K562 (cell line): ENCODE data around the gene CD320. TPM values are rescaled to one million over a fixed set of nuclear protein-coding genes. Genes with fewer than 3 reads are reported as not detected.

Source experiments
- CEBPG ChIP-seq, 3 experiments: fragments of 200-800 bp in 1 of 3; sonication (Bioruptor generic) in 1 of 3; sonication (generic) in 1 of 3; formaldehyde crosslinking in 1 of 3; IDR thresholded peaks in 2 of 3; conservative IDR thresholded peaks in 1 of 3; 2 replicates each; pipeline versions ENCODE4 v1.6.1 to v1.8.0; 2016 to 2022; ENCODE audit warnings: missing compliant biosample characterization in 2 of 3, missing genetic modification characterization in 2 of 3, mild to moderate bottlenecking in 1 of 3, missing genetic modification reagents in 1 of 3
- CREM ChIP-seq: IDR thresholded peaks from 2 replicates; pipeline ENCODE4 v1.6.1; 2014; ENCODE audit warnings: antibody characterized with exemption, low read depth
- FOSL1 ChIP-seq: fragments of 200-800 bp; sonication (Bioruptor generic); conservative IDR thresholded peaks from 2 replicates; pipeline ENCODE4 v1.6.1; 2016; ENCODE audit warnings: missing genetic modification characterization, missing compliant biosample characterization
- FOXK2 ChIP-seq, 2 experiments: fragments of 450-650 bp; IDR thresholded peaks in 1 of 2; conservative IDR thresholded peaks in 1 of 2; 2 replicates each; pipeline ENCODE4 v1.6.1; 2016; ENCODE audit warnings: low read depth in 2 of 2, mild to moderate bottlenecking in 1 of 2
- JUNB ChIP-seq: fragments of 450-650 bp; formaldehyde crosslinking; conservative IDR thresholded peaks from 2 replicates; pipeline ENCODE4 v1.4.0; 2020; ENCODE audit warnings: mild to moderate bottlenecking
- JUND ChIP-seq, 2 experiments: IDR thresholded peaks; 2 replicates in 1 of 2; 3 replicates in 1 of 2; pipeline ENCODE4 v1.6.1; 2011; ENCODE audit warnings: borderline replicate concordance in 2 of 2, low read depth in 2 of 2, low read length in 2 of 2, improper control_type of control experiment in 1 of 2, missing biosample characterization in 1 of 2, missing genetic modification characterization in 1 of 2, missing genetic modification reagents in 1 of 2
- MAZ ChIP-seq, 2 experiments: fragments of 450-650 bp in 1 of 2; sonication (generic) in 1 of 2; formaldehyde crosslinking; IDR thresholded peaks in 1 of 2; conservative IDR thresholded peaks in 1 of 2; 2 replicates each; pipeline versions ENCODE4 v1.4.0 to v1.5.0; 2020; ENCODE audit warnings: mild to moderate bottlenecking in 1 of 2, missing genetic modification reagents in 1 of 2
- NCOR1 ChIP-seq: fragments of 450-650 bp; IDR thresholded peaks from 2 replicates; pipeline ENCODE4 v1.6.1; 2016; ENCODE audit warnings: mild to moderate bottlenecking, moderate library complexity
- NFE2 ChIP-seq: IDR thresholded peaks from 2 replicates; pipeline ENCODE4 v1.6.1; 2014; ENCODE audit warnings: antibody characterized with exemption, low read depth
- POLR2B ChIP-seq: fragments of 450-650 bp; IDR thresholded peaks from 2 replicates; pipeline ENCODE4 v1.6.1; 2018; ENCODE audit warnings: low read depth; ENCODE audit not compliant: partially characterized antibody
- SMARCE1 ChIP-seq: fragments of 450-650 bp; IDR thresholded peaks from 2 replicates; pipeline ENCODE4 v1.7.1; 2016; ENCODE audit warnings: mild to moderate bottlenecking
- TRIM24 ChIP-seq, 2 experiments: fragments of 450-650 bp; IDR thresholded peaks; 2 replicates each; pipeline ENCODE4 v1.6.1; 2016
- ZC3H4 ChIP-seq: sonication (generic); formaldehyde crosslinking; IDR thresholded peaks from 2 replicates; pipeline ENCODE4 v1.9.0; 2021; ENCODE audit warnings: missing genetic modification reagents, borderline replicate concordance
- ZNF175 ChIP-seq: fragments of 200-800 bp; sonication (Bioruptor generic); IDR thresholded peaks from 2 replicates; pipeline ENCODE4 v1.6.1; 2016; ENCODE audit warnings: low read depth, mild to moderate bottlenecking, missing genetic modification characterization, missing compliant biosample characterization
- ZNF253 ChIP-seq: fragments of 250-450 bp; sonication (Bioruptor Pico); conservative IDR thresholded peaks from 2 replicates; pipeline ENCODE4 v1.6.1; 2021; ENCODE audit warnings: mild to moderate bottlenecking
- ZNF41 ChIP-seq: fragments of 250-450 bp; sonication (Bioruptor Pico); conservative IDR thresholded peaks from 2 replicates; pipeline ENCODE4 v1.4.0; 2020; ENCODE audit warnings: mild to moderate bottlenecking
- ZNF780A ChIP-seq: fragments of 250-450 bp; sonication (Bioruptor Pico); IDR thresholded peaks from 2 replicates; pipeline ENCODE4 v1.5.0; 2021; ENCODE audit warnings: mild to moderate bottlenecking
- polyA plus RNA-seq, 8 experiments: library from polyadenylated mRNA; depleted of rRNA in 4 of 8; stranded (reverse) in 5 of 8; unstranded in 3 of 8; fragments of >200 nt; fragmentation: Nextera tagmentation in 2 of 8; fragmentation: Illumina TruSeq in 1 of 8; extraction: Ambion mirVana in 2 of 8; extraction: Trizol in 1 of 8; gene quantifications; 2 replicates each; pipeline versions ENCODE4 v1.2.1 to v1.2.3, GENCODE V29; 2011 to 2014; ENCODE audit warnings: inconsistent platforms in 1 of 8, missing spikeins in 1 of 8
- total RNA-seq, 7 experiments: library from RNA; depleted of rRNA in 6 of 7; stranded (reverse); fragments of >200 nt in 6 of 7; fragmentation: Illumina TruSeq in 2 of 7; extraction: Trizol in 2 of 7; gene quantifications; 2 replicates each; pipeline versions ENCODE4 v1.2.1 to v1.2.3, GENCODE V29; 2011 to 2021; ENCODE audit warnings: low replicate concordance in 1 of 7
- TF ChIP-seq, protein P1 (sequence below): sonication (generic); formaldehyde crosslinking; IDR thresholded peaks from 2 replicates; pipeline ENCODE4 v1.8.0; 2023; ENCODE audit warnings: missing genetic modification reagents, mild to moderate bottlenecking, borderline replicate concordance
- TF ChIP-seq, protein P2 (sequence below): fragments of 450-650 bp; IDR thresholded peaks from 2 replicates; pipeline ENCODE4 v1.6.1; 2016

CD320 gene
- total and polyA plus RNA-seq, 9 of the 15 experiments (the other 6 are each of a cell fraction or from before 2014, with no cell fraction given), result 0.45 to 94.5 (median 34.4) TPM

GRCh38 chr19:8355631-8356402, 47.7 kb upstream of the CD320 start (continued):
- TF ChIP-seq MAZ (CRISPR knock-in tag; conservative IDR thresholded peaks at IDR 0.05 in 1 of 2, IDR thresholded peaks at IDR 0.05 in 1 of 2) (peak; percentile 20 to 34; a peak in 1 of 4 replicates), ZC3H4 (CRISPR knock-in tag) (no peak), JUNB (CRISPR knock-in tag) (no peak), TRIM24 (IDR thresholded peaks at IDR 0.05) (peak in 1 of 2 experiments; percentile 40; a peak in 1 of 4 replicates), SMARCE1 (peak; percentile 82), FOXK2 (conservative IDR thresholded peaks at IDR 0.05 in 1 of 2, IDR thresholded peaks at IDR 0.05 in 1 of 2; ENCODE audit: low read depth in 2 of 2) (no peak), FOSL1 (peak; percentile 93), ZNF175 (no peak), CEBPG (CRISPR knock-in tag; IDR thresholded peaks at IDR 0.05) (no peak), CEBPG (tag; conservative IDR thresholded peaks at IDR 0.05 in 1 of 2, IDR thresholded peaks at IDR 0.05 in 1 of 2) (no peak; a peak in 1 of 4 replicates), CREM (peak; percentile 71), NFE2 (peak; percentile 59), ZNF41 (CRISPR knock-in tag) (no peak), ZNF780A (CRISPR knock-in tag) (no peak), ZNF253 (no peak), JUND (IDR thresholded peaks at IDR 0.05; ENCODE audit: borderline replicate concordance, low read depth, low read length) (peak; percentile 95), JUND (tag; IDR thresholded peaks at IDR 0.05; ENCODE audit: borderline replicate concordance, low read depth, low read length) (peak; percentile 93), POLR2B (no peak), NCOR1 (peak; percentile 60)
- TF ChIP-seq, protein P1, sequence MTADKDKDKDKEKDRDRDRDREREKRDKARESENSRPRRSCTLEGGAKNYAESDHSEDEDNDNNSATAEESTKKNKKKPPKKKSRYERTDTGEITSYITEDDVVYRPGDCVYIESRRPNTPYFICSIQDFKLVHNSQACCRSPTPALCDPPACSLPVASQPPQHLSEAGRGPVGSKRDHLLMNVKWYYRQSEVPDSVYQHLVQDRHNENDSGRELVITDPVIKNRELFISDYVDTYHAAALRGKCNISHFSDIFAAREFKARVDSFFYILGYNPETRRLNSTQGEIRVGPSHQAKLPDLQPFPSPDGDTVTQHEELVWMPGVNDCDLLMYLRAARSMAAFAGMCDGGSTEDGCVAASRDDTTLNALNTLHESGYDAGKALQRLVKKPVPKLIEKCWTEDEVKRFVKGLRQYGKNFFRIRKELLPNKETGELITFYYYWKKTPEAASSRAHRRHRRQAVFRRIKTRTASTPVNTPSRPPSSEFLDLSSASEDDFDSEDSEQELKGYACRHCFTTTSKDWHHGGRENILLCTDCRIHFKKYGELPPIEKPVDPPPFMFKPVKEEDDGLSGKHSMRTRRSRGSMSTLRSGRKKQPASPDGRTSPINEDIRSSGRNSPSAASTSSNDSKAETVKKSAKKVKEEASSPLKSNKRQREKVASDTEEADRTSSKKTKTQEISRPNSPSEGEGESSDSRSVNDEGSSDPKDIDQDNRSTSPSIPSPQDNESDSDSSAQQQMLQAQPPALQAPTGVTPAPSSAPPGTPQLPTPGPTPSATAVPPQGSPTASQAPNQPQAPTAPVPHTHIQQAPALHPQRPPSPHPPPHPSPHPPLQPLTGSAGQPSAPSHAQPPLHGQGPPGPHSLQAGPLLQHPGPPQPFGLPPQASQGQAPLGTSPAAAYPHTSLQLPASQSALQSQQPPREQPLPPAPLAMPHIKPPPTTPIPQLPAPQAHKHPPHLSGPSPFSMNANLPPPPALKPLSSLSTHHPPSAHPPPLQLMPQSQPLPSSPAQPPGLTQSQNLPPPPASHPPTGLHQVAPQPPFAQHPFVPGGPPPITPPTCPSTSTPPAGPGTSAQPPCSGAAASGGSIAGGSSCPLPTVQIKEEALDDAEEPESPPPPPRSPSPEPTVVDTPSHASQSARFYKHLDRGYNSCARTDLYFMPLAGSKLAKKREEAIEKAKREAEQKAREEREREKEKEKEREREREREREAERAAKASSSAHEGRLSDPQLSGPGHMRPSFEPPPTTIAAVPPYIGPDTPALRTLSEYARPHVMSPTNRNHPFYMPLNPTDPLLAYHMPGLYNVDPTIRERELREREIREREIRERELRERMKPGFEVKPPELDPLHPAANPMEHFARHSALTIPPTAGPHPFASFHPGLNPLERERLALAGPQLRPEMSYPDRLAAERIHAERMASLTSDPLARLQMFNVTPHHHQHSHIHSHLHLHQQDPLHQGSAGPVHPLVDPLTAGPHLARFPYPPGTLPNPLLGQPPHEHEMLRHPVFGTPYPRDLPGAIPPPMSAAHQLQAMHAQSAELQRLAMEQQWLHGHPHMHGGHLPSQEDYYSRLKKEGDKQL (CRISPR knock-in tag), result no peak
- TF ChIP-seq, protein P2, sequence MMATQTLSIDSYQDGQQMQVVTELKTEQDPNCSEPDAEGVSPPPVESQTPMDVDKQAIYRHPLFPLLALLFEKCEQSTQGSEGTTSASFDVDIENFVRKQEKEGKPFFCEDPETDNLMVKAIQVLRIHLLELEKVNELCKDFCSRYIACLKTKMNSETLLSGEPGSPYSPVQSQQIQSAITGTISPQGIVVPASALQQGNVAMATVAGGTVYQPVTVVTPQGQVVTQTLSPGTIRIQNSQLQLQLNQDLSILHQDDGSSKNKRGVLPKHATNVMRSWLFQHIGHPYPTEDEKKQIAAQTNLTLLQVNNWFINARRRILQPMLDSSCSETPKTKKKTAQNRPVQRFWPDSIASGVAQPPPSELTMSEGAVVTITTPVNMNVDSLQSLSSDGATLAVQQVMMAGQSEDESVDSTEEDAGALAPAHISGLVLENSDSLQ, result peak; percentile 27; the same call in 1 of the 2 replicates
